ENCODE results near the gene FAM229A. TPM values are rescaled to one million over a fixed set of nuclear protein-coding genes. Genes with fewer than 3 reads are reported as not detected.

Gene FAM229A
- total RNA-seq, 1 donor from 2014 or later: 4.5 TPM

DNA sequence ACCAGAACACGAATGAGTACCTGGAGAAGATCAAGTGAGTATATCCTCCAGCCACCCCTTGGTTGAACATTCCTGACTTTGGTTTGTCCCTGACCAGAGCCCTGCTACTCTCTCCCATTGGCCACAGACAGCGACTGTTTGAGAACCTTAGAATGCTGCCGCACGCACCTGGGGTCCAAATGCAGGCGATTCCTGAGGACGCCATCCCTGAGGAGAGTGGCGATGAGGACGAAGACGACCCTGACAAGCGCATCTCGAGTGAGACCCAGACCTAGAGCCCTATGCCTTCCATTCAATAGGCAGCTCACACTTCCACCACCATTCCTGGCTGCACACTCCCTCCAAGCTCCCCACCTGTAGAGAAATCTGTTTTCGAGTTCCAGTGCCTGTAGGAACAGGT is 30.7 kb downstream of the FAM229A start:
- H3K36me3 Mint-ChIP-seq (ENCODE audit: low read depth): peaks cover 24% of the 10 kb centered on the region

GRCh38 chr1:32330558-32331151 is 31.6 kb downstream of the FAM229A start:
- no peak overlapping the region for H3K4me3 Mint-ChIP-seq (ENCODE audit: unreplicated experiment)
- no peaks in the 10 kb centered on the region for H3K9me3 Mint-ChIP-seq (ENCODE audit: low read depth)
- no peak for DNase-seq (ENCODE audit: low spot score)
- no peak overlapping the region for H3K27ac Mint-ChIP-seq (ENCODE audit: unreplicated experiment)
- H3K36me3 Mint-ChIP-seq (ENCODE audit: low read depth): peaks cover 24% of the 10 kb centered on the region
- H3K27me3 Mint-ChIP-seq (ENCODE audit: low read depth): no peaks in the 10 kb centered on the region
- TF ChIP-seq CTCF (IDR thresholded peaks at IDR 0.05): no peak
- H3K4me1 Mint-ChIP-seq (ENCODE audit: low read depth): peaks cover 19% of the 10 kb centered on the region

More for the DNA sequence above, 30.7 kb downstream of the FAM229A start:
- TF ChIP-seq CTCF (IDR thresholded peaks at IDR 0.05): no peak
- H3K27ac Mint-ChIP-seq (ENCODE audit: unreplicated experiment): no peak overlapping the region
- no peaks in the 10 kb centered on the region for H3K27me3 Mint-ChIP-seq (ENCODE audit: low read depth)
- DNase-seq (ENCODE audit: low spot score): no peak
- H3K4me1 Mint-ChIP-seq (ENCODE audit: low read depth): peaks cover 19% of the 10 kb centered on the region
- no peaks in the 10 kb centered on the region for H3K9me3 Mint-ChIP-seq (ENCODE audit: low read depth)
- H3K4me3 Mint-ChIP-seq (ENCODE audit: unreplicated experiment): no peak overlapping the region

DNA sequence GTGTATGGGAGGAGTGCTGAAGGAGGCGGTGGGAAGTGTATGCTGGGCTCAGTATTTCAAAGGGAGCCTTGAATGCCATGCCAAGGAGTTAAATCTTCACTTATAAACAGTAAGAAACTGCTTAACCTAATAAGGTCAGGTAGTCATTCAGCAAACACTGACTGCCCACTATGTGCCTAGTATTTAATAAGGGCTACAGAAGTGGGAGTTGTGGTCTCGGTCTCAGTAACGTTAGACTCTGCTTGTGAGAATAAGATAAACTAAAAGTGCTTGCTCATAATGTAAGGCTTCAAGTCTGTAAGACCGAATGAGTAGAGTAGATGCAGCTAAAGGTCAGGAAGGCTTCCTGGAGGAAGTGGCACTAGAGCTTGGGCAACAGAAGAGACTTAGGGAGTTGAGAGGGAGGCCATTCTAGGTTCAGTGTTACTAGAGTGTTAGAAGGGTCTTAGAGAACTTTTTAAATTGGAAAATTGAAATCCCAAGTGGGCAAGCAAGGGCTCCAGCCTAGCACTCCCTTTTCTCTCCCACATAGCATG is 32.3 kb downstream of the FAM229A start:
- Mint-ChIP-seq H3K27me3 (ENCODE audit: low read depth) (no peaks in the 10 kb centered on the region), H3K4me3 (ENCODE audit: unreplicated experiment) (no peak overlapping the region)

GRCh38 chr1:32327204-32327603 is 35.1 kb downstream of the FAM229A start:
- Mint-ChIP-seq H3K27ac (ENCODE audit: unreplicated experiment) (no peak overlapping the region), H3K4me1 (ENCODE audit: low read depth) (no peaks in the 10 kb centered on the region), H3K27me3 (ENCODE audit: low read depth) (no peaks in the 10 kb centered on the region), H3K9me3 (ENCODE audit: low read depth) (no peaks in the 10 kb centered on the region), H3K4me3 (ENCODE audit: unreplicated experiment) (no peak overlapping the region), H3K36me3 (ENCODE audit: low read depth) (peaks cover 23% of the 10 kb centered on the region)
- no peak for DNase-seq (ENCODE audit: low spot score)
- TF ChIP-seq CTCF (IDR thresholded peaks at IDR 0.05): no peak

More for the DNA sequence above, 32.3 kb downstream of the FAM229A start:
- no peak overlapping the region for H3K27ac Mint-ChIP-seq (ENCODE audit: unreplicated experiment)
- peaks cover 27% of the 10 kb centered on the region for H3K36me3 Mint-ChIP-seq (ENCODE audit: low read depth)
- TF ChIP-seq CTCF (IDR thresholded peaks at IDR 0.05): no peak
- no peak for DNase-seq (ENCODE audit: low spot score)
- peaks cover 18% of the 10 kb centered on the region for H3K4me1 Mint-ChIP-seq (ENCODE audit: low read depth)
- no peaks in the 10 kb centered on the region for H3K9me3 Mint-ChIP-seq (ENCODE audit: low read depth)

DNA sequence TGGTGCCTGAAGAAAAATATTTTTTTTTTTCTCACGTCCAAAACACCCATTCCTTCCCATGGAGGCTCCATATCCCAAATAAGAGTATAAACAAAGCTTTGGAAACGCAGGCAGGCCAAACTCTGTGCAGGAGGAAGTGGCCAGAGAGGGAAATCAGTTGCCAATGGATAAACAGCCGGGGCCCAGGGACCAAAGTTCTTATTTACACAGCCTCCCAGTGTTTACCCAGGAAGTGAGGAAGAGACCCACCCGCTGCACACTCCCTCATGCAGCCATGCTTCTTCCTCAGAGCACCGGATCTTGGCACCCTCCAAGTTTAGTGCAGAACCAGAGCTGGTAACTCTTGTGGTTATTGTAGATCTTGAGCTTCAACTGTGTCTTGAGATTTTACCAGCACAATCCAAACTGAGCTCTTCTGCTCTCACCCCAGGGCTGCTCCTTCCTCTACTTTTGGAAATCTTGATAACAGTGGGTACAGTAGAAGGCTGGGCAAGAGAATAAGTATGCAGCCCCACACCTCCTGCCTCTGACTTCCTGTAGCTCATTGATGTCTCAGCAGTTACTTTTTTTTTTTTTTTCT is 40.5 kb downstream of the FAM229A start:
- no peak for TF ChIP-seq CTCF (IDR thresholded peaks at IDR 0.05)
- no peaks in the 10 kb centered on the region for H3K27me3 Mint-ChIP-seq (ENCODE audit: low read depth)
- H3K4me3 Mint-ChIP-seq (ENCODE audit: unreplicated experiment): no peak overlapping the region
- peaks cover 8% of the 10 kb centered on the region for H3K4me1 Mint-ChIP-seq (ENCODE audit: low read depth)
- no peaks in the 10 kb centered on the region for H3K9me3 Mint-ChIP-seq (ENCODE audit: low read depth)
- no peak for DNase-seq (ENCODE audit: low spot score)
- H3K27ac Mint-ChIP-seq (ENCODE audit: unreplicated experiment): peak overlapping the region; percentile 12
- peaks cover 4% of the 10 kb centered on the region for H3K36me3 Mint-ChIP-seq (ENCODE audit: low read depth)
